DOHH2 (cell line): Measurements from ENCODE around the gene MAST3.

ENCODE experiments used
- EZH2phosphoT487 ChIP-seq: fragments of 200-600 bp; sonication (generic); IDR thresholded peaks from 2 replicates; pipeline ENCODE4 v1.6.1; 2017; ENCODE audit warnings: borderline replicate concordance, mild to moderate bottlenecking, antibody characterized with exemption, low read length, moderate library complexity, mixed read lengths
- TF ChIP-seq, protein P1 (sequence below): fragments of 200-600 bp; sonication (generic); IDR thresholded peaks from one replicate; pipeline ENCODE4 v1.5.1; 2014; ENCODE audit warnings: antibody characterized with exemption, mild to moderate bottlenecking, low read depth, low read length; ENCODE audit not compliant: poor library complexity, severe bottlenecking

DNA sequence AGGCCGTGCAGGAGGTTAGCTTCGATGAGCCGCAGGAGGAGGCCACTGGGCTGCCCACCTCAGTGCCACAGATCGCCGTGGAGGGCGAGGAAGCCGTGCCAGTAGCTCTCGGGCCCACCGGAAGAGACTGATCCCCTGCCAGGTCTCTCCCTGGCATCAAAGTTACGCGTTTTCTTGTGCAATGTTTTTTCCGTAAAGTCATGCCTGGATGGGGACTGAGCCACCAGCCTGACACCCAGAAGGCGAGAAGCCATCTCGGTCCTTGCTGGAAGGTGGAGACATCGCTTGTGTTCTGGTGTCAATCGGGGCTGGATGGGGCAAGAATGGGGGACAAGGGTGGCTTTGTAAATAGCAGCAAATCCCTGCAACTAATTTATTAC lies 52.0 kb downstream of the MAST3 start:
- TF ChIP-seq, protein P1, sequence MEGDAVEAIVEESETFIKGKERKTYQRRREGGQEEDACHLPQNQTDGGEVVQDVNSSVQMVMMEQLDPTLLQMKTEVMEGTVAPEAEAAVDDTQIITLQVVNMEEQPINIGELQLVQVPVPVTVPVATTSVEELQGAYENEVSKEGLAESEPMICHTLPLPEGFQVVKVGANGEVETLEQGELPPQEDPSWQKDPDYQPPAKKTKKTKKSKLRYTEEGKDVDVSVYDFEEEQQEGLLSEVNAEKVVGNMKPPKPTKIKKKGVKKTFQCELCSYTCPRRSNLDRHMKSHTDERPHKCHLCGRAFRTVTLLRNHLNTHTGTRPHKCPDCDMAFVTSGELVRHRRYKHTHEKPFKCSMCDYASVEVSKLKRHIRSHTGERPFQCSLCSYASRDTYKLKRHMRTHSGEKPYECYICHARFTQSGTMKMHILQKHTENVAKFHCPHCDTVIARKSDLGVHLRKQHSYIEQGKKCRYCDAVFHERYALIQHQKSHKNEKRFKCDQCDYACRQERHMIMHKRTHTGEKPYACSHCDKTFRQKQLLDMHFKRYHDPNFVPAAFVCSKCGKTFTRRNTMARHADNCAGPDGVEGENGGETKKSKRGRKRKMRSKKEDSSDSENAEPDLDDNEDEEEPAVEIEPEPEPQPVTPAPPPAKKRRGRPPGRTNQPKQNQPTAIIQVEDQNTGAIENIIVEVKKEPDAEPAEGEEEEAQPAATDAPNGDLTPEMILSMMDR, result no peak
- TF ChIP-seq EZH2phosphoT487, result no peak
